Adrenal gland (tissue), 12 donors: ENCODE data around the gene DLGAP1. TPM values are rescaled to one million over a fixed set of nuclear protein-coding genes. Genes with fewer than 3 reads are reported as not detected.

ENCODE experiments used
- DNase-seq, 7 donors: peaks; one replicate each; pipeline ENCODE4 v3.0.0-alpha.2; 2019 to 2020
- H3K27ac ChIP-seq, 5 donors: fragments of 200-600 bp; sonication (generic) in 4 of 5; 1 replicate in 3 of 5; 2 replicates in 2 of 5; pipeline versions ENCODE4 v1.5.1 to v1.8.0; 2016 to 2020; ENCODE audit warnings: mild to moderate bottlenecking in 1 of 5
- H3K27me3 ChIP-seq: fragments of 200-600 bp; 2 replicates; pipeline ENCODE4 v1.8.0; 2021
- H3K36me3 ChIP-seq, 2 donors: fragments of 200-600 bp; replicated peaks in 1 of 2; 1 replicate in 1 of 2; 2 replicates in 1 of 2; pipeline versions ENCODE4 v1.5.1 to v1.8.0; 2018 to 2022
- H3K4me1 ChIP-seq, 2 donors: fragments of 200-600 bp; replicated peaks in 1 of 2; 1 replicate in 1 of 2; 2 replicates in 1 of 2; pipeline versions ENCODE4 v1.5.1 to v1.8.0; 2018 to 2021
- H3K4me3 ChIP-seq, 4 donors: fragments of 200-600 bp; sonication (generic) in 3 of 4; one replicate each; pipeline ENCODE4 v1.5.1; 2016 to 2018
- H3K9me3 ChIP-seq, 3 donors: fragments of 200-600 bp; sonication (generic) in 1 of 3; replicated peaks in 1 of 3; 1 replicate in 2 of 3; 2 replicates in 1 of 3; pipeline versions ENCODE4 v1.5.1 to v1.8.0; 2016 to 2021
- POLR2A ChIP-seq, 2 donors: fragments of 450-650 bp; IDR thresholded peaks; one replicate each; pipeline ENCODE4 v1.6.1; 2017; ENCODE audit warnings: antibody characterized with exemption in 2 of 2, mild to moderate bottlenecking in 2 of 2, moderate library complexity in 1 of 2
- WGBS, 4 donors: extraction: QIAGEN DNeasy Blood & Tissue Kit in 2 of 4; methylation state at CpG; one replicate each; pipeline versions ENCODE4 v1.1.5 to v1.1.7; 2013 to 2017; 5-methylcytosine and 5-hydroxymethylcytosine counted together
- intact Hi-C, 2 donors: fragments of 100-400 bp; cut with DNase I; formaldehyde crosslinking; loops; one replicate each; pipeline versions ENCODE4 v1.14.1 to v1.15.0; 2022 to 2023
- polyA plus RNA-seq, 3 donors: library from polyadenylated mRNA; stranded (reverse); fragments of 200-250 nt in 2 of 3; fragments of 350-450 nt in 1 of 3; fragmentation: Illumina TruSeq in 1 of 3; extraction: RNeasy Lipid Tissue Mini Kit (QIAGEN cat#74804) in 1 of 3; gene quantifications; one replicate each; pipeline ENCODE4 v1.2.3, GENCODE V29; 2013 to 2014
- total RNA-seq, 9 donors: library from RNA; depleted of rRNA in 4 of 9; stranded (reverse); fragments of >200 nt in 4 of 9; fragments of 120-200 nt in 1 of 9; fragmentation: NEBNext Ultra II Directional in 1 of 9; extraction: Animal tissue kit (Norgen Biotek cat#: 25700) in 1 of 9; gene quantifications; one replicate each; pipeline versions ENCODE4 v1.1.0 to v1.2.4, GENCODE V29; 2013 to 2023
- TF ChIP-seq, protein P1 (sequence below), 6 experiments: fragments of 450-650 bp in 4 of 6; fragments of 200-600 bp in 2 of 6; sonication (generic) in 1 of 6; IDR thresholded peaks; 1 replicate in 5 of 6; 2 replicates in 1 of 6; pipeline versions ENCODE4 v1.5.1 to v1.8.0; 2016 to 2021; ENCODE audit warnings: antibody characterized with exemption in 6 of 6, mild to moderate bottlenecking in 2 of 6, moderate library complexity in 1 of 6
- donor health status: healthy with polysubstance abuse.
- donor health status: Bipolar disorder and iron deficiency.
- donor health status: DM: yes; HTN: yes; CAD: no.
- donor health status: DM: no; HTN: no; CAD: no.
- donor health status: DM: no; HTN: no; CAD: no.
- donor health status: DM: yes; HTN: yes; CAD: no.

DLGAP1 gene
- total and polyA plus RNA-seq, 12 donors = 1.7 to 30.9 (median 12.9) TPM

DNA sequence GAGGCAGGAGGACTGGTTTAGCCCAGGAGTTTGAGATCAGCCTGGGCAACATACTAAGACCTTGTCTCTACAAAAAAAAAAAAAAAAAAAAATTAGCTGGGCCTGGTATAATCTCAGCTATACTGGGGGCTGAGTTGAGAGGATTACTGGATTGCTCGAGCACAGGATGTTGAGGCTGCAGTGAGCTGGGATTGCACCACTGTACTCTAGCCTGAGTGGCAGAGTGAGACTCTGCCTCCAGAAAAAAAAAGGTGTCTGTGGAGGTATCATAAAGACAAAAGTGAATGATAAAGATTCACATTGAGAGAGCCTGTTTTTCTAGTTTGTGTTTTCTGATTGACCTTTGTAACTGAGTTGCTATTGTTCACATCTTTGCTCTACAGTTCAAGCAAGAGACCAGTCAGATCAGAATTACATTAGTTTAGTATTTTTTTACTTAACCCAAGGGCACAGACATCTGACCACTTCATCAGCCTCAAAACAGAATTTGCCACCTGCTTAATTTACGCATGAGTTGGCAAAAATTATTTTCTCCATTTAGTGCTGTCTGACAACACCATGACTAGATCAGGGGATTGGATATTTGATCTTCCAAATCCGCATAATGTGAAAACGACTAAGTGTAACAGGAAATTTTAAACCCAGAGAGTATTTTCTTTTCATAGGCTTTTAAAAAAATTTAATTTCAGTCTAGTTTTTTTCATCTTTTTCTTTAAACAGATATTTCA lies 734.1 kb downstream of the DLGAP1 start:
- Histone ChIP-seq H3K9me3 (no peaks in the 10 kb centered on the region), H3K36me3 (no peaks in the 10 kb centered on the region), H3K4me1 (peaks cover 6 to 29% of the 10 kb centered on the region in 2 donors), H3K27ac (peak overlapping the region in 1 of 5 donors; percentile 19), H3K4me3 (no peak overlapping the region), H3K27me3 (no peaks in the 10 kb centered on the region)
- WGBS, 4 donors = 84 to 95% (median 88%) methylated on average over 4 of the region's 4 CpGs
- no peak for DNase-seq
- no peak for TF ChIP-seq POLR2A (IDR thresholded peaks at IDR 0.05)
- TF ChIP-seq, protein P1, sequence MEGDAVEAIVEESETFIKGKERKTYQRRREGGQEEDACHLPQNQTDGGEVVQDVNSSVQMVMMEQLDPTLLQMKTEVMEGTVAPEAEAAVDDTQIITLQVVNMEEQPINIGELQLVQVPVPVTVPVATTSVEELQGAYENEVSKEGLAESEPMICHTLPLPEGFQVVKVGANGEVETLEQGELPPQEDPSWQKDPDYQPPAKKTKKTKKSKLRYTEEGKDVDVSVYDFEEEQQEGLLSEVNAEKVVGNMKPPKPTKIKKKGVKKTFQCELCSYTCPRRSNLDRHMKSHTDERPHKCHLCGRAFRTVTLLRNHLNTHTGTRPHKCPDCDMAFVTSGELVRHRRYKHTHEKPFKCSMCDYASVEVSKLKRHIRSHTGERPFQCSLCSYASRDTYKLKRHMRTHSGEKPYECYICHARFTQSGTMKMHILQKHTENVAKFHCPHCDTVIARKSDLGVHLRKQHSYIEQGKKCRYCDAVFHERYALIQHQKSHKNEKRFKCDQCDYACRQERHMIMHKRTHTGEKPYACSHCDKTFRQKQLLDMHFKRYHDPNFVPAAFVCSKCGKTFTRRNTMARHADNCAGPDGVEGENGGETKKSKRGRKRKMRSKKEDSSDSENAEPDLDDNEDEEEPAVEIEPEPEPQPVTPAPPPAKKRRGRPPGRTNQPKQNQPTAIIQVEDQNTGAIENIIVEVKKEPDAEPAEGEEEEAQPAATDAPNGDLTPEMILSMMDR (IDR thresholded peaks at IDR 0.05) = no peak
- intact Hi-C loops = no loop called here

DNA sequence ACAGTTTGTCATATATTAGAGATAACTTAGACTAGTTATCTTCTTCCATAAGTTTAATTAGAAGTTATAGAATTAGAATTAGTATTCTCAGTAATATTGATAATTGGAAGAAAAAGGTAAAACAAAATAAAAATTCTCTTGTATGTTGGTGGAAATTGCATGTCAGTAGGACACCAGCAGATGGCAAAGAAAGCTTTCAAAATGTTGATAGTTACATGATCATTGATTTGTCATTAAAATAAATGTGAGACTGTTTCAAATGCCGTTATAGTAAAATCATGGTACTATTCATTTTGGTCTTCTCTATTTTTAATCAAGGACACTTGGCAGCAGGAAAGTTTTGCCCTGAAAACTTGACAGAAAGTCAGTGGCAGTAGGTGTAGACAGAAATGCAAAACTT lies 734.9 kb downstream of the DLGAP1 start:
- peaks cover 6 to 29% of the 10 kb centered on the region in 2 donors for H3K4me1 ChIP-seq
- TF ChIP-seq POLR2A (IDR thresholded peaks at IDR 0.05) = no peak
- TF ChIP-seq, protein P1 (IDR thresholded peaks at IDR 0.05) = peak in 3 of 6 experiments; percentile 9 to 22 (median 18)
- 44 to 64% (median 58%) methylated on average over 1 of the region's 1 CpG for WGBS, 4 donors
- no peaks in the 10 kb centered on the region for H3K36me3 ChIP-seq
- H3K9me3 ChIP-seq = no peaks in the 10 kb centered on the region
- peak overlapping the region in 1 of 5 donors; percentile 28 for H3K27ac ChIP-seq
- H3K4me3 ChIP-seq = no peak overlapping the region
- DNase-seq = no peak
- no peaks in the 10 kb centered on the region for H3K27me3 ChIP-seq
- intact Hi-C loops = no loop called here

DNA sequence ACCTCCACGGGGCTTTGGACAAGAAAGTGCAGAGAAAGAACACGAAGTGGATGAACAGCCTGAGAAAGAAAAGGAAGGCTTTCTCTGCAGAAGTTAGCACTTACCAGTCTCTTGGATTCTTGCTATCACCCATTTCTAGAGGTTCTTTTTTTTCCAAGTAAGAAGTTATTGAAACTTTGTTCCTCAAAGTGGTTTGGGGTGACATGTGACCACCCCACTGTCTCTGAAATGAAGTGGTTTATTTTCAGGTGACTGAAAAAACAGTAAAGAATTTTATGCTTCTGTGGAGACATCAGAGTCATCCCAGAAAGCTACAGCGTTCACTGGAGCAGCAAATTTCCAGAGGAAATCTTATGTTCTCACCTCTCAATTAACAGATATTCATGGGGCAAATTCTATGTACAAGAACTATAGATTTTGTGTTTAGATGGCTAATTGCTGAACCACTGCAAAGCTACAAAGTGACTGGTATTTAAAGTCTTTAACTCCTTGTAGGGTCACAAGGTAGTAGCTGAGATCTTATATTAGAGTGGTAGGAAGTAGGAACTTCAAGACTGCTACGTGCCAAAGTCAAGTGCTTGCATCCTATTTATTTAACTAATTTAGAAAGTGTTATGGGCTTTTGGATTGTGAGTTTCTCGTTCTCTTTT lies 737.6 kb downstream of the DLGAP1 start:
- TF ChIP-seq, protein P1 (IDR thresholded peaks at IDR 0.05) = no peak
- no peak for TF ChIP-seq POLR2A (IDR thresholded peaks at IDR 0.05)
- intact Hi-C loops = no loop called here
- 64 to 80% (median 75%) methylated on average over 5 of the region's 5 CpGs for WGBS, 4 donors

DNA sequence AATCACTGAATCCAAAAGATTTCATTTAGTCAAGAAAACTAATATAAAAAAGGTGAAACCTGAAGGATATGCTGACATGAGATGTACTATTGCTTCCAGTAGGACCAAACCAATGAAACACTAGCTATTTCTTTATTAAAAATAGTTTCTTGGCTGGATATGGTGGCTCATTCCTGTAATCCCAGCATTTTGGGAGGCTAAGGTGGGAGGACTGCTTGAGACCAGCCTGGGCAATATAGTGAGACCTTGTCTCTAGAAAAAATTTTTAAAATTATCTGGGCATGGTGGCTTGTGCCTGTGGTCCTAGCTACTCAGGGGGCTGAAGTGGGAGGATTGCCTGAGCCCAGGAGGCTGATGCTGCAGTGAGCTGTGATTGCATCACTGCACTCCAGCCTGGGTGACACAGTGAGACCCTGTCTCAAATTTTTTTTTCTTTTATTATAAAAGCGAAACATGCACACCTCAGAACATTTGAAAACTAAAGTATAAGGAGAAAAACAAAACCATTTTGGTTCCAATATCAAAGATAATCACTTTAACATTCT lies 738.9 kb downstream of the DLGAP1 start:
- intact Hi-C loops = no loop called here
- 93 to 100% (median 99%) methylated on average over 1 of the region's 1 CpG for WGBS, 4 donors
- H3K36me3 ChIP-seq = no peaks in the 10 kb centered on the region

More for the DNA sequence above, 737.6 kb downstream of the DLGAP1 start:
- H3K9me3 ChIP-seq = no peaks in the 10 kb centered on the region
- DNase-seq = no peak
- H3K27me3 ChIP-seq = no peaks in the 10 kb centered on the region
- H3K27ac ChIP-seq = no peak overlapping the region
- peaks cover 0 to 25% of the 10 kb centered on the region in 2 donors for H3K4me1 ChIP-seq
- H3K36me3 ChIP-seq = no peaks in the 10 kb centered on the region
- H3K4me3 ChIP-seq = no peak overlapping the region

More for the DNA sequence above, 738.9 kb downstream of the DLGAP1 start:
- no peaks in the 10 kb centered on the region for H3K9me3 ChIP-seq
- no peak overlapping the region for H3K4me3 ChIP-seq
- TF ChIP-seq, protein P1 (IDR thresholded peaks at IDR 0.05) = no peak
- TF ChIP-seq POLR2A (IDR thresholded peaks at IDR 0.05) = no peak
- peaks cover 0 to 25% of the 10 kb centered on the region in 2 donors for H3K4me1 ChIP-seq
- DNase-seq = no peak
- no peak overlapping the region for H3K27ac ChIP-seq
- H3K27me3 ChIP-seq = no peaks in the 10 kb centered on the region
